ENCODE data around the gene GAL3ST2.

The GAL3ST2 gene

GRCh38 chr2:241827394-241827793 lies 50.8 kb downstream of the GAL3ST2 start:
- no peak for ATAC-seq
- TF ChIP-seq BACH2 (CRISPR knock-in tag; IDR thresholded peaks at IDR 0.05; ENCODE audit: borderline replicate concordance) (no peak), PATZ1 (CRISPR knock-in tag; IDR thresholded peaks at IDR 0.05; ENCODE audit: borderline replicate concordance) (no peak), PPARA (CRISPR knock-in tag; IDR thresholded peaks at IDR 0.05; ENCODE audit: borderline replicate concordance) (no peak), ARNTL (CRISPR knock-in tag; IDR thresholded peaks at IDR 0.05; ENCODE audit: borderline replicate concordance, low read depth) (no peak), TOX (CRISPR knock-in tag; IDR thresholded peaks at IDR 0.05; ENCODE audit: borderline replicate concordance) (no peak), ZNF565 (CRISPR knock-in tag; conservative IDR thresholded peaks at IDR 0.05; ENCODE audit: low read depth) (no peak), RARB (CRISPR knock-in tag; IDR thresholded peaks at IDR 0.05) (no peak), ZFP30 (CRISPR knock-in tag; IDR thresholded peaks at IDR 0.05) (no peak), TCF4 (CRISPR knock-in tag; IDR thresholded peaks at IDR 0.05; ENCODE audit: borderline replicate concordance) (no peak), CSRNP3 (CRISPR knock-in tag; IDR thresholded peaks at IDR 0.05) (no peak), ESRRG (CRISPR knock-in tag; IDR thresholded peaks at IDR 0.05) (no peak), OSR1 (CRISPR knock-in tag; IDR thresholded peaks at IDR 0.05) (no peak), GLIS3 (CRISPR knock-in tag; IDR thresholded peaks at IDR 0.05) (no peak), POU6F1 (CRISPR knock-in tag; IDR thresholded peaks at IDR 0.05; ENCODE audit: borderline replicate concordance, low read depth) (no peak), ZNF70 (CRISPR knock-in tag; IDR thresholded peaks at IDR 0.05) (no peak), CREB5 (CRISPR knock-in tag; IDR thresholded peaks at IDR 0.05; ENCODE audit: low read depth) (no peak), SNAI2 (CRISPR knock-in tag; IDR thresholded peaks at IDR 0.05) (no peak), ZFP3 (CRISPR knock-in tag; IDR thresholded peaks at IDR 0.05) (no peak), CSDC2 (CRISPR knock-in tag; IDR thresholded peaks at IDR 0.05) (no peak)
- TF ChIP-seq, protein P1, sequence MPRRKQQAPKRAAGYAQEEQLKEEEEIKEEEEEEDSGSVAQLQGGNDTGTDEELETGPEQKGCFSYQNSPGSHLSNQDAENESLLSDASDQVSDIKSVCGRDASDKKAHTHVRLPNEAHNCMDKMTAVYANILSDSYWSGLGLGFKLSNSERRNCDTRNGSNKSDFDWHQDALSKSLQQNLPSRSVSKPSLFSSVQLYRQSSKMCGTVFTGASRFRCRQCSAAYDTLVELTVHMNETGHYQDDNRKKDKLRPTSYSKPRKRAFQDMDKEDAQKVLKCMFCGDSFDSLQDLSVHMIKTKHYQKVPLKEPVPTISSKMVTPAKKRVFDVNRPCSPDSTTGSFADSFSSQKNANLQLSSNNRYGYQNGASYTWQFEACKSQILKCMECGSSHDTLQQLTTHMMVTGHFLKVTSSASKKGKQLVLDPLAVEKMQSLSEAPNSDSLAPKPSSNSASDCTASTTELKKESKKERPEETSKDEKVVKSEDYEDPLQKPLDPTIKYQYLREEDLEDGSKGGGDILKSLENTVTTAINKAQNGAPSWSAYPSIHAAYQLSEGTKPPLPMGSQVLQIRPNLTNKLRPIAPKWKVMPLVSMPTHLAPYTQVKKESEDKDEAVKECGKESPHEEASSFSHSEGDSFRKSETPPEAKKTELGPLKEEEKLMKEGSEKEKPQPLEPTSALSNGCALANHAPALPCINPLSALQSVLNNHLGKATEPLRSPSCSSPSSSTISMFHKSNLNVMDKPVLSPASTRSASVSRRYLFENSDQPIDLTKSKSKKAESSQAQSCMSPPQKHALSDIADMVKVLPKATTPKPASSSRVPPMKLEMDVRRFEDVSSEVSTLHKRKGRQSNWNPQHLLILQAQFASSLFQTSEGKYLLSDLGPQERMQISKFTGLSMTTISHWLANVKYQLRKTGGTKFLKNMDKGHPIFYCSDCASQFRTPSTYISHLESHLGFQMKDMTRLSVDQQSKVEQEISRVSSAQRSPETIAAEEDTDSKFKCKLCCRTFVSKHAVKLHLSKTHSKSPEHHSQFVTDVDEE (CRISPR knock-in tag; IDR thresholded peaks at IDR 0.05) = no peak

GRCh38 chr2:241833101-241833663 lies 56.6 kb downstream of the GAL3ST2 start:
- TF ChIP-seq, protein P1 (CRISPR knock-in tag; IDR thresholded peaks at IDR 0.05) = no peak
- TF ChIP-seq TOX (CRISPR knock-in tag; IDR thresholded peaks at IDR 0.05; ENCODE audit: borderline replicate concordance) = no peak
- no peak for TF ChIP-seq CSRNP3 (CRISPR knock-in tag; IDR thresholded peaks at IDR 0.05)
- no peak for TF ChIP-seq ZFP3 (CRISPR knock-in tag; IDR thresholded peaks at IDR 0.05)
- no peak for TF ChIP-seq ZC3H10 (CRISPR knock-in tag; IDR thresholded peaks at IDR 0.05)
- no peak for TF ChIP-seq PPARA (CRISPR knock-in tag; IDR thresholded peaks at IDR 0.05; ENCODE audit: borderline replicate concordance)
- no peak for TF ChIP-seq GLIS3 (CRISPR knock-in tag; IDR thresholded peaks at IDR 0.05)
- TF ChIP-seq OSR1 (CRISPR knock-in tag; IDR thresholded peaks at IDR 0.05) = no peak
- TF ChIP-seq RARB (CRISPR knock-in tag; IDR thresholded peaks at IDR 0.05) = no peak
- no peak for TF ChIP-seq POU6F1 (CRISPR knock-in tag; IDR thresholded peaks at IDR 0.05; ENCODE audit: borderline replicate concordance, low read depth)
- no peak for TF ChIP-seq ZNF565 (CRISPR knock-in tag; conservative IDR thresholded peaks at IDR 0.05; ENCODE audit: low read depth)
- no peak for ATAC-seq

Measured in SK-N-SH treated with all-trans-retinoic acid at 6 μM for 48 hours (cell line).